ENCODE data around the gene MAZ. TPM values are rescaled to one million over a fixed set of nuclear protein-coding genes. Genes with fewer than 3 reads are reported as not detected.

The MAZ gene
- total and polyA plus RNA-seq, 4 donors, result 16.0 to 272 (median 45.1) TPM

DNA sequence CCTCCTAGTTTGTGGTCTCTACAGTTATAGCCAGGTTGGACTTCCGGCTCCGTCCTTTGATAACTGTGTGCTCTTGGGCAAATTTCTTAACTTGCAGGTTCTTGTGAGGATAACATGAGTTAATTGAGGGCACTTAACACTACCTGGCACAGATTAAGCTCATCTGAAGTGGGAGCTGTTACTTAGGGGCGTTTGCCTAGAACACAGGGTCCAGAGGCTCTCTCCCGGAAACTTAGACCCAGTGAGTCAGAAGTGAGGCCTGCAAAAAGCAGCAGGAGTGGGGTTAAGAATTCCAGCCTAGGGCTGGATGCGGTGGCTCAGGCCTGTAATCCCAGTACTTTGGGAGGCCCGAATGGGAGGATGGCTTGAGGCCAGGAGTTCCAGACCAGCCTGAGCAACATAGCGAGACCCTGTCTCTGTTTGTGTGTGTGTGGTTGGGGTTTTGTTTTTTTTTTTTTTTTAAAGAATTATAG lies 15.3 kb downstream of the MAZ start:
- peak overlapping the region; percentile 4 to 69 for H3K9ac ChIP-seq (ENCODE audit: low read depth in 1 of 2, low read length in 2 of 2)
- no peaks in the 10 kb centered on the region for H3K27me3 ChIP-seq (ENCODE audit: control insufficient read depth in 4 of 4, insufficient read depth in 4 of 4, low read length in 3 of 4)
- peaks cover 0 to 9% (median 0%) of the 10 kb centered on the region in 4 donors for H3K36me3 ChIP-seq (ENCODE audit: control insufficient read depth in 4 of 4, insufficient read depth in 3 of 4, low read depth in 1 of 4, low read length in 3 of 4)
- H3K27ac ChIP-seq (ENCODE audit: low read depth in 1 of 2, low read length in 2 of 2), result peak overlapping the region; percentile 77 to 86
- H3K9me3 ChIP-seq (ENCODE audit: control insufficient read depth in 4 of 4, low read length in 3 of 4), result no peaks in the 10 kb centered on the region
- no peak for DNase-seq (ENCODE audit: low spot score)
- H3K4me3 ChIP-seq (ENCODE audit: low read depth in 1 of 3, low read length in 3 of 3), result peak overlapping the region in 2 of 3 donors; percentile 71 to 96
- H3K4me1 ChIP-seq (ENCODE audit: control insufficient read depth in 4 of 4, insufficient read depth in 4 of 4, low read length in 3 of 4), result peaks cover 15 to 55% (median 36%) of the 10 kb centered on the region in 4 donors
- WGBS, result 55% methylated on average over 7 of the region's 7 CpGs
- no peak for TF ChIP-seq RXRA (IDR thresholded peaks at IDR 0.05)
- no peak for TF ChIP-seq RAD21 (IDR thresholded peaks at IDR 0.05)
- no peak for TF ChIP-seq YY1 (IDR thresholded peaks at IDR 0.05)
- no peak for TF ChIP-seq EGR1 (IDR thresholded peaks at IDR 0.05; ENCODE audit: low read depth in 2 of 2)
- TF ChIP-seq FOXA2 (IDR thresholded peaks at IDR 0.05), result no peak
- TF ChIP-seq, protein P1, sequence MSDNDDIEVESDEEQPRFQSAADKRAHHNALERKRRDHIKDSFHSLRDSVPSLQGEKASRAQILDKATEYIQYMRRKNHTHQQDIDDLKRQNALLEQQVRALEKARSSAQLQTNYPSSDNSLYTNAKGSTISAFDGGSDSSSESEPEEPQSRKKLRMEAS (IDR thresholded peaks at IDR 0.05), result no peak
- no peak for TF ChIP-seq SP1 (IDR thresholded peaks at IDR 0.05)
- TF ChIP-seq, protein P2, sequence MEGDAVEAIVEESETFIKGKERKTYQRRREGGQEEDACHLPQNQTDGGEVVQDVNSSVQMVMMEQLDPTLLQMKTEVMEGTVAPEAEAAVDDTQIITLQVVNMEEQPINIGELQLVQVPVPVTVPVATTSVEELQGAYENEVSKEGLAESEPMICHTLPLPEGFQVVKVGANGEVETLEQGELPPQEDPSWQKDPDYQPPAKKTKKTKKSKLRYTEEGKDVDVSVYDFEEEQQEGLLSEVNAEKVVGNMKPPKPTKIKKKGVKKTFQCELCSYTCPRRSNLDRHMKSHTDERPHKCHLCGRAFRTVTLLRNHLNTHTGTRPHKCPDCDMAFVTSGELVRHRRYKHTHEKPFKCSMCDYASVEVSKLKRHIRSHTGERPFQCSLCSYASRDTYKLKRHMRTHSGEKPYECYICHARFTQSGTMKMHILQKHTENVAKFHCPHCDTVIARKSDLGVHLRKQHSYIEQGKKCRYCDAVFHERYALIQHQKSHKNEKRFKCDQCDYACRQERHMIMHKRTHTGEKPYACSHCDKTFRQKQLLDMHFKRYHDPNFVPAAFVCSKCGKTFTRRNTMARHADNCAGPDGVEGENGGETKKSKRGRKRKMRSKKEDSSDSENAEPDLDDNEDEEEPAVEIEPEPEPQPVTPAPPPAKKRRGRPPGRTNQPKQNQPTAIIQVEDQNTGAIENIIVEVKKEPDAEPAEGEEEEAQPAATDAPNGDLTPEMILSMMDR (IDR thresholded peaks at IDR 0.05; ENCODE audit: low read depth, low read length, missing input control), result no peak
- no peak for TF ChIP-seq TAF1 (conservative IDR thresholded peaks at IDR 0.05)
- no peak for TF ChIP-seq NR2F2 (IDR thresholded peaks at IDR 0.05)
- TF ChIP-seq JUND (IDR thresholded peaks at IDR 0.05), result no peak
- TF ChIP-seq, protein P3, sequence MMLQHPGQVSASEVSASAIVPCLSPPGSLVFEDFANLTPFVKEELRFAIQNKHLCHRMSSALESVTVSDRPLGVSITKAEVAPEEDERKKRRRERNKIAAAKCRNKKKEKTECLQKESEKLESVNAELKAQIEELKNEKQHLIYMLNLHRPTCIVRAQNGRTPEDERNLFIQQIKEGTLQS (IDR thresholded peaks at IDR 0.05), result no peak
- no peak for TF ChIP-seq FOXA1 (IDR thresholded peaks at IDR 0.05)
- TF ChIP-seq, protein P4, sequence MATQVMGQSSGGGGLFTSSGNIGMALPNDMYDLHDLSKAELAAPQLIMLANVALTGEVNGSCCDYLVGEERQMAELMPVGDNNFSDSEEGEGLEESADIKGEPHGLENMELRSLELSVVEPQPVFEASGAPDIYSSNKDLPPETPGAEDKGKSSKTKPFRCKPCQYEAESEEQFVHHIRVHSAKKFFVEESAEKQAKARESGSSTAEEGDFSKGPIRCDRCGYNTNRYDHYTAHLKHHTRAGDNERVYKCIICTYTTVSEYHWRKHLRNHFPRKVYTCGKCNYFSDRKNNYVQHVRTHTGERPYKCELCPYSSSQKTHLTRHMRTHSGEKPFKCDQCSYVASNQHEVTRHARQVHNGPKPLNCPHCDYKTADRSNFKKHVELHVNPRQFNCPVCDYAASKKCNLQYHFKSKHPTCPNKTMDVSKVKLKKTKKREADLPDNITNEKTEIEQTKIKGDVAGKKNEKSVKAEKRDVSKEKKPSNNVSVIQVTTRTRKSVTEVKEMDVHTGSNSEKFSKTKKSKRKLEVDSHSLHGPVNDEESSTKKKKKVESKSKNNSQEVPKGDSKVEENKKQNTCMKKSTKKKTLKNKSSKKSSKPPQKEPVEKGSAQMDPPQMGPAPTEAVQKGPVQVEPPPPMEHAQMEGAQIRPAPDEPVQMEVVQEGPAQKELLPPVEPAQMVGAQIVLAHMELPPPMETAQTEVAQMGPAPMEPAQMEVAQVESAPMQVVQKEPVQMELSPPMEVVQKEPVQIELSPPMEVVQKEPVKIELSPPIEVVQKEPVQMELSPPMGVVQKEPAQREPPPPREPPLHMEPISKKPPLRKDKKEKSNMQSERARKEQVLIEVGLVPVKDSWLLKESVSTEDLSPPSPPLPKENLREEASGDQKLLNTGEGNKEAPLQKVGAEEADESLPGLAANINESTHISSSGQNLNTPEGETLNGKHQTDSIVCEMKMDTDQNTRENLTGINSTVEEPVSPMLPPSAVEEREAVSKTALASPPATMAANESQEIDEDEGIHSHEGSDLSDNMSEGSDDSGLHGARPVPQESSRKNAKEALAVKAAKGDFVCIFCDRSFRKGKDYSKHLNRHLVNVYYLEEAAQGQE (IDR thresholded peaks at IDR 0.05), result no peak
- TF ChIP-seq, protein P5, sequence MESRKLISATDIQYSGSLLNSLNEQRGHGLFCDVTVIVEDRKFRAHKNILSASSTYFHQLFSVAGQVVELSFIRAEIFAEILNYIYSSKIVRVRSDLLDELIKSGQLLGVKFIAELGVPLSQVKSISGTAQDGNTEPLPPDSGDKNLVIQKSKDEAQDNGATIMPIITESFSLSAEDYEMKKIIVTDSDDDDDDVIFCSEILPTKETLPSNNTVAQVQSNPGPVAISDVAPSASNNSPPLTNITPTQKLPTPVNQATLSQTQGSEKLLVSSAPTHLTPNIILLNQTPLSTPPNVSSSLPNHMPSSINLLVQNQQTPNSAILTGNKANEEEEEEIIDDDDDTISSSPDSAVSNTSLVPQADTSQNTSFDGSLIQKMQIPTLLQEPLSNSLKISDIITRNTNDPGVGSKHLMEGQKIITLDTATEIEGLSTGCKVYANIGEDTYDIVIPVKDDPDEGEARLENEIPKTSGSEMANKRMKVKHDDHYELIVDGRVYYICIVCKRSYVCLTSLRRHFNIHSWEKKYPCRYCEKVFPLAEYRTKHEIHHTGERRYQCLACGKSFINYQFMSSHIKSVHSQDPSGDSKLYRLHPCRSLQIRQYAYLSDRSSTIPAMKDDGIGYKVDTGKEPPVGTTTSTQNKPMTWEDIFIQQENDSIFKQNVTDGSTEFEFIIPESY (IDR thresholded peaks at IDR 0.05), result no peak

DNA sequence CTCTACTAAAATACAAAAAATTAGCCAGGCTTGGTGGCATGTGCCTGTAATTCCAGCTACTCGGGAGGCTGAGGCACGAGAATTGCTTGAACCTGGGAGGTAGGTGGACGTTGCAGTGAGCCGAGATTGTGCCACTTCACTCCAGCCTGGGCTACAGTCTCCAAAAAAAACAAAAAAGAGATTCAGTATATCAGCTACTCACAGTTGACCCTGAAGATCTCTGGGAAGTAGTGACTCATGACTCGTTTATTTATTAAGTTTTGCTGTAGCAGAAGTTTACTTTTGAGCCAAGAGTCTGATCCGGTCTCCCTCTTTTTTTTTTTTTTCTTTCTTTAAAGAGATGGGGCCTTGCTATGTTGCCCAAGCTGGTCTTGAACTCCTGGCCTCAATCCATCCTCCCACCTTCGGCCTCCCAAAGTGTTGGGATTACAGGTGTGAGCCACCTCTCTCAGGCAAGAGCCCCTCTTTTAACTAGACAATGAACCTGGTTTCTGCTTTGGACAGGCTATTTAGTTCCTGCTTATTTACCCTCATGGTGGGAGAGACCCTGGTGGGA lies 18.3 kb downstream of the MAZ start:
- Histone ChIP-seq H3K27me3 (ENCODE audit: control insufficient read depth in 4 of 4, insufficient read depth in 4 of 4, low read length in 3 of 4) (no peaks in the 10 kb centered on the region), H3K4me1 (ENCODE audit: control insufficient read depth in 4 of 4, insufficient read depth in 4 of 4, low read length in 3 of 4) (peaks cover 18 to 42% (median 30%) of the 10 kb centered on the region in 4 donors), H3K9me3 (ENCODE audit: control insufficient read depth in 4 of 4, low read length in 3 of 4) (no peaks in the 10 kb centered on the region), H3K27ac (ENCODE audit: low read depth in 1 of 2, low read length in 2 of 2) (peak overlapping the region; percentile 19 to 30), H3K4me3 (ENCODE audit: low read depth in 1 of 3, low read length in 3 of 3) (no peak overlapping the region), H3K9ac (ENCODE audit: low read depth in 1 of 2, low read length in 2 of 2) (no peak overlapping the region), H3K36me3 (ENCODE audit: control insufficient read depth in 4 of 4, insufficient read depth in 3 of 4, low read depth in 1 of 4, low read length in 3 of 4) (no peaks in the 10 kb centered on the region)
- WGBS, result 64% methylated on average over 7 of the region's 7 CpGs
- TF ChIP-seq, protein P1 (IDR thresholded peaks at IDR 0.05), result no peak
- peak; percentile 65 for TF ChIP-seq NR2F2 (IDR thresholded peaks at IDR 0.05)
- peak; percentile 20 to 65 for TF ChIP-seq JUND (IDR thresholded peaks at IDR 0.05)
- TF ChIP-seq, protein P2 (IDR thresholded peaks at IDR 0.05; ENCODE audit: low read depth, low read length, missing input control), result no peak
- DNase-seq (ENCODE audit: low spot score), result no peak
